Right atrium auricular region (tissue), 2 donors: ENCODE measurements around the gene CDH13. TPM values are rescaled to one million over a fixed set of nuclear protein-coding genes. Genes with fewer than 3 reads are reported as not detected.

Source experiments
- DNase-seq: peaks from one replicate; pipeline ENCODE4 v3.0.0-alpha.2; 2019; ENCODE audit warnings: low spot score
- H3K27ac ChIP-seq, 2 donors: fragments of 200-600 bp; sonication (generic); 1 replicate in 1 of 2; 2 replicates in 1 of 2; pipeline ENCODE4 v1.5.1; 2016 to 2019
- H3K27me3 ChIP-seq, 2 donors: fragments of 200-600 bp; sonication (generic); one replicate each; pipeline versions ENCODE4 v1.5.1 to v1.6.0; 2017 to 2019
- H3K36me3 ChIP-seq: fragments of 200-600 bp; sonication (generic); one replicate; pipeline ENCODE4 v1.5.1; 2016
- H3K4me1 ChIP-seq, 2 donors: fragments of 200-600 bp; sonication (generic); one replicate each; pipeline versions ENCODE4 v1.5.1 to v1.6.0; 2017 to 2019
- H3K4me3 ChIP-seq, 2 donors: fragments of 200-600 bp; sonication (generic); 1 replicate in 1 of 2; 2 replicates in 1 of 2; pipeline ENCODE4 v1.5.1; 2017 to 2019; ENCODE audit warnings: mild to moderate bottlenecking in 1 of 2, moderate library complexity in 1 of 2
- H3K9me3 ChIP-seq, 2 donors: fragments of 200-600 bp; sonication (generic); one replicate each; pipeline ENCODE4 v1.5.1; 2019
- CTCF ChIP-seq, 2 donors: fragments of 200-600 bp; sonication (generic); IDR thresholded peaks; one replicate each; pipeline ENCODE4 v1.5.1; 2019; ENCODE audit warnings: antibody characterized with exemption in 2 of 2
- total RNA-seq, 2 donors: library from RNA; depleted of rRNA; stranded (reverse); fragments of >200 nt; gene quantifications; one replicate each; pipeline ENCODE4 v1.1.0, GENCODE V29; 2016

Gene CDH13
- total RNA-seq, 2 donors from 2014 or later = 75.4 to 85.9 TPM

- peak overlapping the region in 1 of 2 donors; percentile 37 for H3K27ac ChIP-seq
- no peak for DNase-seq
- H3K4me3 ChIP-seq = no peak overlapping the region
- peaks cover 0 to 12% of the 10 kb centered on the region in 2 donors for H3K4me1 ChIP-seq
- no peaks in the 10 kb centered on the region for H3K27me3 ChIP-seq
- TF ChIP-seq CTCF (IDR thresholded peaks at IDR 0.05) = no peak
- no peaks in the 10 kb centered on the region for H3K36me3 ChIP-seq
- H3K9me3 ChIP-seq = peaks cover 0 to 11% of the 10 kb centered on the region in 2 donors
These were observed 247.5 kb downstream of the CDH13 start for GRCh38 chr16:82874271-82874670.

- H3K9me3 ChIP-seq = peaks cover 0 to 11% of the 10 kb centered on the region in 2 donors
- no peak for DNase-seq
- H3K36me3 ChIP-seq = no peaks in the 10 kb centered on the region
- no peak overlapping the region for H3K4me3 ChIP-seq
- no peaks in the 10 kb centered on the region for H3K27me3 ChIP-seq
- TF ChIP-seq CTCF (IDR thresholded peaks at IDR 0.05) = no peak
- peaks cover 0 to 12% of the 10 kb centered on the region in 2 donors for H3K4me1 ChIP-seq
- peak overlapping the region in 1 of 2 donors; percentile 37 for H3K27ac ChIP-seq
These were observed 247.9 kb downstream of the CDH13 start for GRCh38 chr16:82874672-82875071.

- H3K27ac ChIP-seq = no peak overlapping the region
- H3K27me3 ChIP-seq = no peaks in the 10 kb centered on the region
- no peak overlapping the region for H3K4me3 ChIP-seq
- peaks cover 0 to 12% of the 10 kb centered on the region in 2 donors for H3K4me1 ChIP-seq
- no peaks in the 10 kb centered on the region for H3K36me3 ChIP-seq
- no peak for DNase-seq
- peaks cover 0 to 1% of the 10 kb centered on the region in 2 donors for H3K9me3 ChIP-seq
- no peak for TF ChIP-seq CTCF (IDR thresholded peaks at IDR 0.05)
These were observed 250.2 kb downstream of the CDH13 start for GRCh38 chr16:82876951-82877350.

GRCh38 chr16:82878466-82878865, 251.7 kb downstream of the CDH13 start:
- Histone ChIP-seq H3K4me3 (no peak overlapping the region), H3K27ac (no peak overlapping the region), H3K4me1 (peaks cover 0 to 23% of the 10 kb centered on the region in 2 donors), H3K36me3 (no peaks in the 10 kb centered on the region), H3K27me3 (no peaks in the 10 kb centered on the region), H3K9me3 (no peaks in the 10 kb centered on the region)
- no peak for TF ChIP-seq CTCF (IDR thresholded peaks at IDR 0.05)
- no peak for DNase-seq

- Histone ChIP-seq H3K4me1 (peaks cover 0 to 11% of the 10 kb centered on the region in 2 donors), H3K9me3 (no peaks in the 10 kb centered on the region), H3K27ac (no peak overlapping the region), H3K27me3 (no peaks in the 10 kb centered on the region), H3K4me3 (no peak overlapping the region), H3K36me3 (no peaks in the 10 kb centered on the region)
- TF ChIP-seq CTCF (IDR thresholded peaks at IDR 0.05) = no peak
- DNase-seq = no peak
These were observed 253.6 kb downstream of the CDH13 start for GRCh38 chr16:82880346-82880745.

- no peak for DNase-seq
- H3K4me1 ChIP-seq = peaks cover 0 to 11% of the 10 kb centered on the region in 2 donors
- no peak overlapping the region for H3K27ac ChIP-seq
- TF ChIP-seq CTCF (IDR thresholded peaks at IDR 0.05) = no peak
- no peaks in the 10 kb centered on the region for H3K36me3 ChIP-seq
- no peaks in the 10 kb centered on the region for H3K27me3 ChIP-seq
- no peak overlapping the region for H3K4me3 ChIP-seq
- H3K9me3 ChIP-seq = no peaks in the 10 kb centered on the region
These were observed 254.7 kb downstream of the CDH13 start for GRCh38 chr16:82881516-82881915.
